Neural crest cell (in vitro differentiated cells): Measurements from ENCODE around the gene NEURL4. TPM values are rescaled to one million over a fixed set of nuclear protein-coding genes. Genes with fewer than 3 reads are reported as not detected.
"Not testable (repeated sequence)": the region's sequence is repeated elsewhere in the genome, so short reads cannot be mapped to it uniquely, and the experiment has no call there.

Experiments used
- DNase-seq: peaks from one replicate; pipeline ENCODE4 v3.0.0; 2021; ENCODE audit warnings: low read depth, mixed read lengths, low spot score
- H3K27ac Mint-ChIP-seq: one replicate; pipeline ENCODE4 v1.8.0; 2021; ENCODE audit warnings: mild to moderate bottlenecking, mixed read lengths; ENCODE audit not compliant: unreplicated experiment
- H3K27me3 Mint-ChIP-seq: 2 replicates; pipeline ENCODE4 v1.8.0; 2021; ENCODE audit warnings: low read depth, mild to moderate bottlenecking, mixed read lengths
- H3K36me3 Mint-ChIP-seq: 2 replicates; pipeline ENCODE4 v1.8.0; 2021; ENCODE audit warnings: low read depth, mild to moderate bottlenecking, mixed read lengths
- H3K4me1 Mint-ChIP-seq: 2 replicates; pipeline ENCODE4 v1.8.0; 2021; ENCODE audit warnings: mixed read lengths
- H3K4me3 Mint-ChIP-seq: one replicate; pipeline ENCODE4 v1.8.0; 2021; ENCODE audit warnings: mild to moderate bottlenecking, mixed read lengths
- H3K9me3 Mint-ChIP-seq: 2 replicates; pipeline ENCODE4 v1.8.0; 2021; ENCODE audit warnings: mixed read lengths
- total RNA-seq: library from RNA; stranded (reverse); gene quantifications from 2 replicates; pipeline ENCODE4 v1.2.1, GENCODE V29; 2021
- TF ChIP-seq, protein P1 (sequence below): fragments of 200-600 bp; sonication (generic); conservative IDR thresholded peaks from 2 replicates; pipeline ENCODE4 v1.5.0; 2021; ENCODE audit warnings: antibody characterized with exemption, mild to moderate bottlenecking

The NEURL4 gene
- total RNA-seq, 1 donor from 2014 or later, result 69.5 TPM

DNA sequence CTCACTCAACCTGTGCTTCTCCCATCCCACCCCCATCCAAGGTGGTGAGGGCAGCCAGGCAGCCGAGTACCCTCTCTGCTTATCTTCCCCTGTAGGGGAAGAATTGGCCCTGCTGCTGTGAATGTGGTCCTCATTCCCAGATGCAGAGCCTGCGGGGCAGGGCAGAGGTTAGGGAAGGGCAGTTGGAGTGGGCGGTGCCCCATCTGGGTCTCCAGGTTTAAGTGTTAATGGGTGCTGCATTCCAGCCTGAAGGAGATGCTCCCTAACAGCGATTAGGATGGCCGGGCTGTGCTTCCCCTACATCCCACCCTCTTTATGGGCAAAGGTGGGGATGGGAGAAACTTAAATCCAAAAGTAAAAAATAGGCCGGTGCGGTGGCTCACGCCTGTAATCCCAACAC, 37.9 kb upstream of the NEURL4 start:
- Mint-ChIP-seq H3K36me3 (no peaks in the 10 kb centered on the region), H3K9me3 (no peaks in the 10 kb centered on the region), H3K27ac (no peak overlapping the region), H3K4me3 (no peak overlapping the region), H3K27me3 (peaks cover 12% of the 10 kb centered on the region), H3K4me1 (peaks cover 4% of the 10 kb centered on the region)
- DNase-seq, result no peak
- TF ChIP-seq, protein P1, sequence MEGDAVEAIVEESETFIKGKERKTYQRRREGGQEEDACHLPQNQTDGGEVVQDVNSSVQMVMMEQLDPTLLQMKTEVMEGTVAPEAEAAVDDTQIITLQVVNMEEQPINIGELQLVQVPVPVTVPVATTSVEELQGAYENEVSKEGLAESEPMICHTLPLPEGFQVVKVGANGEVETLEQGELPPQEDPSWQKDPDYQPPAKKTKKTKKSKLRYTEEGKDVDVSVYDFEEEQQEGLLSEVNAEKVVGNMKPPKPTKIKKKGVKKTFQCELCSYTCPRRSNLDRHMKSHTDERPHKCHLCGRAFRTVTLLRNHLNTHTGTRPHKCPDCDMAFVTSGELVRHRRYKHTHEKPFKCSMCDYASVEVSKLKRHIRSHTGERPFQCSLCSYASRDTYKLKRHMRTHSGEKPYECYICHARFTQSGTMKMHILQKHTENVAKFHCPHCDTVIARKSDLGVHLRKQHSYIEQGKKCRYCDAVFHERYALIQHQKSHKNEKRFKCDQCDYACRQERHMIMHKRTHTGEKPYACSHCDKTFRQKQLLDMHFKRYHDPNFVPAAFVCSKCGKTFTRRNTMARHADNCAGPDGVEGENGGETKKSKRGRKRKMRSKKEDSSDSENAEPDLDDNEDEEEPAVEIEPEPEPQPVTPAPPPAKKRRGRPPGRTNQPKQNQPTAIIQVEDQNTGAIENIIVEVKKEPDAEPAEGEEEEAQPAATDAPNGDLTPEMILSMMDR, result no peak

GRCh38 chr17:7365963-7366362, 36.8 kb upstream of the NEURL4 start:
- not testable (repeated sequence) for H3K4me1 Mint-ChIP-seq, H3K9me3 Mint-ChIP-seq, H3K36me3 Mint-ChIP-seq, H3K4me3 Mint-ChIP-seq, H3K27ac Mint-ChIP-seq, DNase-seq
- peaks cover 13% of the 10 kb centered on the region for H3K27me3 Mint-ChIP-seq

DNA sequence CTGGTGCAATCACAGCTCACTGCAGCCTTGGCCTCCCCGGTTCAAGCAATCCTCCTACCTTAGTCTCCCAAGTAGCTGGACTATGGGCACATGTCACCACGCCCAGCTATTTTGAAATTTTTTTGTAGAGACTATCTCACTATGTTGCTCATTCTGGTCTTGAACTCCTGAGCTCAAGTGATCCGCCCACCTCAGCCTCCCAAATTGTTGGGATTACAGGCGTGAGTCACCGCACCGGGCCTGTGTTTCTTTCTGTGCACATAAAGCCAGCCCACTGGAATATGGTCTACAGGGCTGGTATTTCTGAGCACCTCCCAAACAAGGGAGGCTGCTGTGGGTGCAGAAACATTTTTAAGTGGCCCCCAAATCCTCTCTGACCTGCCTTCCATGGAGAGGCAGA, 34.2 kb upstream of the NEURL4 start:
- TF ChIP-seq, protein P1, result no peak
- H3K4me3 Mint-ChIP-seq, result no peak overlapping the region
- peaks cover 3% of the 10 kb centered on the region for H3K27me3 Mint-ChIP-seq
- no peak overlapping the region for H3K27ac Mint-ChIP-seq
- no peaks in the 10 kb centered on the region for H3K9me3 Mint-ChIP-seq
- H3K4me1 Mint-ChIP-seq, result peaks cover 3% of the 10 kb centered on the region
- H3K36me3 Mint-ChIP-seq, result no peaks in the 10 kb centered on the region
- no peak for DNase-seq

DNA sequence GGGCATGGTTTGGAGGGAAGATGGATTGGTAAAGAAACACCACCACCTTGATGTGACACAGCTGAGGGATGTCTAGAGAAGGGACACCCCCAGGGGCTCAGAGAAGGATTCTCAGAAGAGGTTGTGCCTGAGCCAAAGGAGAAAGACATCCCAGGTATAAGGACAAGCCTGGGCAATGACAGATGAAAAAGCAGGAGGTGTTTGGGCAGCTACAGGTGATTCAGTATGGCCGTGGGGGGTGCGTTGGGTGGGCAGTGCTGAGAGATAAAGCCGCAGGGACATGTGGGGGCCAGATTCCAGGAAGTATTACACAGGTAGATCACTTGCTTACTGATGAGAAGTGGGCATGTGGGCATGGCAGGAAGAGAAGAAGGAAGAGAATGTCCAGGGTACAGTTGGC, 32.8 kb upstream of the NEURL4 start:
- no peak for DNase-seq
- H3K9me3 Mint-ChIP-seq, result no peaks in the 10 kb centered on the region
- H3K4me3 Mint-ChIP-seq, result no peak overlapping the region
- TF ChIP-seq, protein P1, result no peak
- H3K4me1 Mint-ChIP-seq, result no peaks in the 10 kb centered on the region
- peaks cover 3% of the 10 kb centered on the region for H3K27me3 Mint-ChIP-seq
- H3K27ac Mint-ChIP-seq, result no peak overlapping the region
- H3K36me3 Mint-ChIP-seq, result no peaks in the 10 kb centered on the region

DNA sequence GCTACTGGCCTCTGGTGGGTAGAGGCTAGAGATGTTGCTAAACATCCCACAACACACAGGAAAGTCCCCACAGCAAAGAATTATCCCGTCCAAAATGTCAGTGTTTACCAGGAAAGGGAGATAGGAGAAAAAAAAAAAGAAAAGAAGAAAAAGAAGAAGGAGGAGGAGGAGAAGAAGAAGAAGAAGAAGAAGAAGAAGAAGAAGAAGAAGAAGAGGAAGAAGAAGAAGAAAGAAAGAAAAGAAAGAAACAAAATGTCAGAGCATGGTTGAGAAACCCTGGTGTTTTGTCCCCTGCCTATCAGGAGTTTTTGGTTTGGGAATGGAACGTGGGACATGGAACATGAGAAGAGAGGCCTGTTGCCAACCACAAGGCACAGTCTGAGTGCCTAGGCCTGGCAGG, 28.2 kb upstream of the NEURL4 start:
- no peak overlapping the region for H3K27ac Mint-ChIP-seq
- H3K4me3 Mint-ChIP-seq, result no peak overlapping the region
- peaks cover 3% of the 10 kb centered on the region for H3K27me3 Mint-ChIP-seq
- TF ChIP-seq, protein P1, result no peak
- DNase-seq, result no peak
- H3K9me3 Mint-ChIP-seq, result no peaks in the 10 kb centered on the region
- H3K36me3 Mint-ChIP-seq, result no peaks in the 10 kb centered on the region
- peaks cover 18% of the 10 kb centered on the region for H3K4me1 Mint-ChIP-seq

DNA sequence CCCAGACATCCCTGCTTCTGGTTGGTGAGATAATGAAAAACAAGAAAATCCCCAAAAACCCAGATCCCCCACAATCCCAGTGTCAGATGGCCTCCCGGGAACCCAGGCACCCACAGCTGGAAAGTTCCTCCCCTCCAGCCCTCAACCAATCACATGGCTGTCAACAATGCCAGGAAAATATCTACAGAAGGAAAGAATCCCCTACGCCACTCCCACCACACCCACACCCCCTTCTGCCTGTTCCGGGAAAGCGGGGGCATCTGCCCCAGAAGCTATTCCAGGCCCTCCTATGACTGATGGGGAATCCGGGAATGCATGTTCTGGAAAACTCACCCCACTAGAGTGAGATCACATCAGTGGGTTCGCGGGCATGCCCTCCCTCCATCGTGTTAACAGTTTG, 27.6 kb upstream of the NEURL4 start:
- Mint-ChIP-seq H3K4me3 (no peak overlapping the region), H3K9me3 (no peaks in the 10 kb centered on the region), H3K27ac (no peak overlapping the region), H3K27me3 (peaks cover under 1% of the 10 kb centered on the region), H3K4me1 (peaks cover 20% of the 10 kb centered on the region), H3K36me3 (no peaks in the 10 kb centered on the region)
- TF ChIP-seq, protein P1, result no peak
- DNase-seq, result no peak
